Epithelial cell of esophagus (primary cell): ENCODE measurements around the gene TMEM50B.

Experiments used
- DNase-seq: peaks from one replicate; pipeline ENCODE4 v3.0.0; 2010; ENCODE audit warnings: low read depth
- H3K4me3 ChIP-seq: 2 replicates; pipeline ENCODE4 v1.5.1; 2011; ENCODE audit warnings: mild to moderate bottlenecking, low read length, control low read depth
- TF ChIP-seq, protein P1 (sequence below): IDR thresholded peaks from 2 replicates; pipeline ENCODE4 v1.5.1; 2011; ENCODE audit warnings: low read depth, mild to moderate bottlenecking, low read length, control low read depth, inconsistent platforms; ENCODE audit not compliant: insufficient read depth; ENCODE audit errors: missing control alignments

The TMEM50B gene

DNA sequence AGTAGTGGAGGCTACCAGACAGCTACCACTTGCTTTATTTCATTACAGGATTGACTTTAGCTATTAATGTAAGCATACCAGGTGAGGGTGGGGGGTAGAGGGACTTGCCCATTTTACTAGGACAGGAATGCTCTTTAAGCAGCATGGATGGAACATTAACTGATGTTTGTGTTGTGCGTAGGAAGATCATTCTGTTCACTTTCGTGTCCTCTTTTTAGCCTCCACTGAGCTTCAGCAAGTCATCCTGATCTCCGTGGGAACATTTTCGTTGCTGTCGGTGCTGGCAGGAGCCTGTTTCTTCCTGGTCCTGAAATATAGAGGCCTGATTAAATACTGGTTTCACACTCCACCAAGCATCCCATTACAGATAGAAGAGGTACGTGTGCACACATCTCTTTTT is 47.3 kb downstream of the TMEM50B start:
- H3K4me3 ChIP-seq = no peak overlapping the region
- TF ChIP-seq, protein P1, sequence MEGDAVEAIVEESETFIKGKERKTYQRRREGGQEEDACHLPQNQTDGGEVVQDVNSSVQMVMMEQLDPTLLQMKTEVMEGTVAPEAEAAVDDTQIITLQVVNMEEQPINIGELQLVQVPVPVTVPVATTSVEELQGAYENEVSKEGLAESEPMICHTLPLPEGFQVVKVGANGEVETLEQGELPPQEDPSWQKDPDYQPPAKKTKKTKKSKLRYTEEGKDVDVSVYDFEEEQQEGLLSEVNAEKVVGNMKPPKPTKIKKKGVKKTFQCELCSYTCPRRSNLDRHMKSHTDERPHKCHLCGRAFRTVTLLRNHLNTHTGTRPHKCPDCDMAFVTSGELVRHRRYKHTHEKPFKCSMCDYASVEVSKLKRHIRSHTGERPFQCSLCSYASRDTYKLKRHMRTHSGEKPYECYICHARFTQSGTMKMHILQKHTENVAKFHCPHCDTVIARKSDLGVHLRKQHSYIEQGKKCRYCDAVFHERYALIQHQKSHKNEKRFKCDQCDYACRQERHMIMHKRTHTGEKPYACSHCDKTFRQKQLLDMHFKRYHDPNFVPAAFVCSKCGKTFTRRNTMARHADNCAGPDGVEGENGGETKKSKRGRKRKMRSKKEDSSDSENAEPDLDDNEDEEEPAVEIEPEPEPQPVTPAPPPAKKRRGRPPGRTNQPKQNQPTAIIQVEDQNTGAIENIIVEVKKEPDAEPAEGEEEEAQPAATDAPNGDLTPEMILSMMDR = no peak
- DNase-seq = no peak

DNA sequence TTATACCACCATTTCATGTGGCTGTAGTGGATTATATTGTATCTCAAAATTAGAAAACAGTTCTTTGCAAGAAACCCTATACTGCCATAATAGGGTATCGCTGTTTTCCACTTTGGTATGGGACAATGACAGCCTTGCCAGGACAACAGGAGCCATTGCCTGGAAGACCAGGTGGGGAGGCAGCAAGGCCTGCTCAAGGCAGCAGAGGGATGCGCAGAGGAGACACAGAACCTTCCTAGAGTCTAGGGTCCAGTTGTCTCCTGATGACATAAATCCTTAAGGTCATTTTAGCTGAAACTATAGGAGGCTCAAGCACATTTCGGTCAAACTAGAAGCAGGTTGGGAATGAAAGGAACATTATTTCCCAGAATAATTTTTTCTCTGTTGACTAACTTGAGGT is 48.9 kb downstream of the TMEM50B start:
- TF ChIP-seq, protein P1 = no peak
- no peak for DNase-seq
- no peak overlapping the region for H3K4me3 ChIP-seq

DNA sequence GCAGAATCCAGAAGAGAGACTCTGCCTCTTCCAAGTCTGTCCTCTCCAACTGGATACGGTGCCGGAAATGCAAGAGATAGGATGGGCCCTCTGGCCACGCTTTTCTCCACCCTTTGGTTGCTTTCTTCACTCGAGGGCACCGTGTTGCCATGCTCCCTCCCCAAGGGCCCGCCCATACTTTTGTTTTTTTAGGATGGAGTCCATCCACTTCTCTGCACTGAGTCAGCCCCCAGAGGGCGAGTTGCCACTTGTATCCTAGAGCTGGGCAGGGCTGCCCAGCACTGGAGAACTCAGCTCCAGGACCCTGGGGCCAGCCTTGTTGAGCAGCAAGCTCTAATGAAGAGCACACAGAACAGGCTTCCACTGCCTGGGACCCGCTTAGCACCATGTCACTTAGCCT is 51.1 kb downstream of the TMEM50B start:
- no peak overlapping the region for H3K4me3 ChIP-seq
- TF ChIP-seq, protein P1 = no peak
- peak; percentile 98 for DNase-seq

DNA sequence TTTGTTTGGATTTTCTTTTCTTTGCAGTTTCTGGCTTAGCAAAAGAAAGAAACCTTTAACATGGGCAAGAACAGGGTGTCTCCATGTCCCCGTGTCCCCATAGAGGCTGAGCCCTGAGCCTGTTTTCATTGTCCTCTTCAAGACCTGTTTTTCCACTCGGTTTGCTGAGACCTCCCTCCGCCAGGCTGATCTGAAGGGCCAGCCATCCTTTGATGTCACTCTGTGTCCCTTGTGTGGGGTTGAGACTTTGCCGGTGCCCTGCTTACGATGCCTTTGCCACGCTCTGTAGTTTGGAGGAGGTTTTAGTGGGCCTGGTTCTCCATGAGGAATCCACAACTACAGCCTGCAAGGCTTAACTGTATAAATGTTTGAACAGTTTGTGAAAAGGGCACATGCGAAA is 52.7 kb downstream of the TMEM50B start:
- TF ChIP-seq, protein P1 = no peak

DNA sequence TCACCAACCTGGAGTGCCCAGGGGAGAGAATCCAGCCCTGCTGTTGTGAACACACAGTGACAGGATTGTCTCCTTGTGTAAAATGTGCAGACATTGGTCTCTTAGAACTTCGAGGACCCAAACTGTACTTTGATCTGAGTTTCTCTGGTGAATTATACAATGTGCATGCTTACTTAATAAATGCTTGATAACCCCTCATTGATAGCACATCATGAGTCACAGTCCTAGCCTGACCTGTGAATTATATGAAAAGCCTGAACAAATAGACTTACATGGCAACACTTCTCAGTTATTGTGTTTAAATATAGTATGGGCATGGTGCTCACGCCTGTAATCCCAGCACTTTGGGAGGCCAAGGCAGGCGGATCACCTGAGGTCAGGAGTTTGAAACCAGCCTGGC is 53.9 kb downstream of the TMEM50B start:
- H3K4me3 ChIP-seq = no peak overlapping the region
- DNase-seq = no peak
- TF ChIP-seq, protein P1 = no peak

More for the DNA sequence above, 52.7 kb downstream of the TMEM50B start:
- H3K4me3 ChIP-seq = no peak overlapping the region
- DNase-seq = no peak

DNA sequence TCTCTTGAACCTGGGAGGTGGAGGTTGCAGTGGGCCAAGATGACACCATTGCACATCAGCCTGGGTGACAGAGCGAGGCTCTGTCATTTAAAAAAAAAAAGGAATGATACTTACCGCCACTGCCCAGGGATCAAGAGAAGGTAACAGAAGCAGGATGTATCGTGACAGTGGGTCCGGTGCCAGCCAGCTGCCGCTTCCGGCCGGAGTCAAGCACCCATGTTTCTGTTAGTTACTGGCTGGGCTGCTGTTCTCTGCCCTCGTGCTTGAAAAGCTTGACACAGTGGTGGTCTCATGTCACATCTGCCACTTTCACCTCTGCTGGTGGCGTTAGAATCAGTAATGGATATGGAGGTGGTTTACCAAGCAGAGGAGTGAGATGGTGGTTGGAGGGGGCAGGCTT is 55.6 kb downstream of the TMEM50B start:
- TF ChIP-seq, protein P1 = no peak
- H3K4me3 ChIP-seq = no peak overlapping the region
- DNase-seq = no peak

DNA sequence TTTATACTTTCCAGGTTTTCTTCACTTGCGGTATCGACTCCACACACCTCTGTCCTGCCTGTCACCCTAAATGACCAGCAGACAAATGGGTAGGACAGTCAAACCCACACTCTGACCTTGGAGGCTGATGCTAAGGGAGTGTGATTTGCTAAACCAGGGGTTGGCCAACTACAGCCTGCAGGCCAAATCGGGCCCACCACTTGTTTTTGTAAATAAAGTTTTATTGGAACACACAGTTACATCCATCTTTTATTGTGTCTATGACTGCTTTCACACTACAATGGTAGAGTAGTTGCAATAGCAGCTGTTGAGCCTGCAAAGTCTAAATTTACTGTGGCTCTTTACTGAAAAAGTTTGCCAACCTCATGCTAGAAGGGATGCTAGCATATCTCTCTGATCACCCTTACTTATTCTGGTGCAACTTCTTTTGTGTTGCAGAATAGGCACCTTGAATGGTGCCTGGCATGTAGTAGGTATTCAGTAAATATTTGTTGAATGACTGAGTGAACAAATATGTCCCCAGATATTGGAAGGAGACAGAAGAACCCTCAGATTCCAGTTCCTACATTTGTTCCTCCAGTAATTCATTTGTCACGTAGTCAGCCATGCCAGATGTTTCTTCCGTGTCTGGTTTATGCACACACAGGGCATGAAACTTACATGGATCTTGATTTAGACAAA is 57.9 kb downstream of the TMEM50B start:
- no peak overlapping the region for H3K4me3 ChIP-seq
- DNase-seq = no peak
- TF ChIP-seq, protein P1 = no peak
